Skeletal muscle satellite cell (primary cell): ENCODE data around the gene ACSS2.

Experiments used
- H3K27me3 ChIP-seq: 2 replicates; pipeline ENCODE4 v1.7.0; 2013; ENCODE audit warnings: low read length; ENCODE audit not compliant: control insufficient read depth, insufficient read depth
- H3K36me3 ChIP-seq: 2 replicates; pipeline ENCODE4 v1.7.0; 2013; ENCODE audit warnings: mild to moderate bottlenecking, control low read depth, low read length; ENCODE audit not compliant: insufficient read depth
- H3K4me1 ChIP-seq: 2 replicates; pipeline ENCODE4 v1.7.0; 2013; ENCODE audit warnings: low read length; ENCODE audit not compliant: control insufficient read depth, insufficient read depth
- H3K4me2 ChIP-seq: 2 replicates; pipeline ENCODE4 v1.7.0; 2013; ENCODE audit warnings: mild to moderate bottlenecking, low read length
- H3K4me3 ChIP-seq: 2 replicates; pipeline ENCODE4 v1.7.0; 2013; ENCODE audit warnings: low read length
- H3K9ac ChIP-seq: 2 replicates; pipeline ENCODE4 v1.7.0; 2013; ENCODE audit warnings: mild to moderate bottlenecking, low read depth, low read length, moderate library complexity
- H3K9me3 ChIP-seq: replicated peaks from 2 replicates; pipeline ENCODE4 v1.7.0; 2013; ENCODE audit warnings: mild to moderate bottlenecking, control low read depth, low read length

Gene ACSS2

GRCh38 chr20:34859826-34860545, 16.4 kb upstream of the ACSS2 start:
- H3K9ac ChIP-seq = no peak overlapping the region
- no peaks in the 10 kb centered on the region for H3K9me3 ChIP-seq
- H3K36me3 ChIP-seq = peaks cover 7% of the 10 kb centered on the region
- no peak overlapping the region for H3K4me3 ChIP-seq
- peaks cover 4% of the 10 kb centered on the region for H3K4me1 ChIP-seq
- H3K27me3 ChIP-seq = no peaks in the 10 kb centered on the region
- H3K4me2 ChIP-seq = no peak overlapping the region

GRCh38 chr20:34861386-34862084, 14.9 kb upstream of the ACSS2 start:
- H3K9ac ChIP-seq = no peak overlapping the region
- H3K4me3 ChIP-seq = no peak overlapping the region
- H3K9me3 ChIP-seq = no peaks in the 10 kb centered on the region
- no peak overlapping the region for H3K4me2 ChIP-seq
- H3K36me3 ChIP-seq = peaks cover 2% of the 10 kb centered on the region
- H3K4me1 ChIP-seq = peaks cover 4% of the 10 kb centered on the region
- H3K27me3 ChIP-seq = no peaks in the 10 kb centered on the region

- Histone ChIP-seq H3K36me3 (no peaks in the 10 kb centered on the region), H3K27me3 (no peaks in the 10 kb centered on the region), H3K9me3 (no peaks in the 10 kb centered on the region), H3K4me3 (no peak overlapping the region), H3K9ac (no peak overlapping the region), H3K4me1 (peaks cover 4% of the 10 kb centered on the region), H3K4me2 (no peak overlapping the region)
These were observed 13.7 kb upstream of the ACSS2 start for GRCh38 chr20:34862724-34863123.

DNA sequence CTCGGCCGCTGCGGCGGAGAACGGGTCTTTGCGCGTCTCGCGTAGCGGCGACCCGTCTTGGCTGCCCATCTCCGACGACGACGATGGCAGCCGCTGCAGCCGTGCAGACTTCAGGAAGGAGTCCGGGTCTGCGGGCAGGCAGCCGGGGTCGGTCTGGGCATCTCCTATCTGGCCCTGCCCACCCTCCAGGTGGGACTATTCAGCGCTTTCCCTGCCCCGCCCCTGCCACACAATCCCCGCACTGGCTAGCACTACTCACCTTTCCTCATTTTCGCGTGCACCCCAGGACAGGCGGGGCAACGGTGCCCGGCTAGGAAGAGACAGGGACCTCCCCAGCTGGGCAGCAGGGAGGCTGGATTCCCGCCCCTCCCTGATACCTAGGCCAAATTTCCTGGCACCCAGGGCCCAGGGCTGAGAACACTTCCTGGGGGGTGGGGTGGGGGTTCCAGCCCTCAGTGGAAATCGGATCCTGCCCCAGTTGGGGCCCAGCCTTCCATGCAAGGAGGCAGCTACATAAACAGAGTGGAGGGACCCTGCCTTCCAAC, 12.9 kb upstream of the ACSS2 start:
- no peak overlapping the region for H3K9ac ChIP-seq
- no peak overlapping the region for H3K4me2 ChIP-seq
- H3K36me3 ChIP-seq = no peaks in the 10 kb centered on the region
- H3K9me3 ChIP-seq = no peaks in the 10 kb centered on the region
- H3K4me3 ChIP-seq = no peak overlapping the region
- no peaks in the 10 kb centered on the region for H3K27me3 ChIP-seq
- peaks cover 4% of the 10 kb centered on the region for H3K4me1 ChIP-seq

GRCh38 chr20:34864216-34864615, 12.2 kb upstream of the ACSS2 start:
- Histone ChIP-seq H3K4me3 (no peak overlapping the region), H3K27me3 (no peaks in the 10 kb centered on the region), H3K9me3 (no peaks in the 10 kb centered on the region), H3K4me1 (peaks cover 4% of the 10 kb centered on the region), H3K9ac (no peak overlapping the region), H3K4me2 (no peak overlapping the region), H3K36me3 (no peaks in the 10 kb centered on the region)

DNA sequence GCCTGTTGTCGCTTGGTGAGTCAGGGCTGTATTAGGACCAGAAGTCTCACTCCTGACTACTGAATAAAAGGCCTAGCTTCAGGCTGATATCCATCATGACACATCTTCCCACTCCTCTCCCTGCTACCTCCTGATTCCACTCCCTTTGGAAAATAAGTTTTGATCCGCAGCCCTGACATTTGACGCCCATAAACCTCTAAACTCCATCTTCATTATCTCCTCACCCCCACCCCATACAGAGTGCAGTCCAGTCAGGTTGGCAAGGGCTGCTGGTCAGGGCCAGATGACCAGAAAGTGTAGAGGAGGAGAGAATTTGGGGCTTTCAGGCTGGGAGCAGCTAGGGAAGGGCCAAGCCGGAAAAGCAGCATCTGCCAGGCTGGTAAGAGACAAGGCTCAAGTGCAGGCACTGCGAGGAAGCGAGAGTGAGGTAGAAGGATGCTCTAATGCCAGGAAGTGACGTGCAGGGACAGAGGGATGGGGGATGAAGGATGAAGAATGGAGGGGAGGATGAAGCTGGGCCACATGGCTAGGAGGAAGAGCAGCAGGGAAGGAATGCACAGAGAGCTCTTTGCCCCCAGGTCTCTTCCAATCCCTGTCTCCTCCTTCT, 5.0 kb upstream of the ACSS2 start:
- Histone ChIP-seq H3K4me3 (peak overlapping the region; percentile 79), H3K36me3 (no peaks in the 10 kb centered on the region), H3K4me2 (peak overlapping the region; percentile 98), H3K27me3 (no peaks in the 10 kb centered on the region), H3K4me1 (peaks cover 21% of the 10 kb centered on the region), H3K9ac (no peak overlapping the region), H3K9me3 (no peaks in the 10 kb centered on the region)

- peak overlapping the region; percentile 75 for H3K9ac ChIP-seq
These were observed 4.3 kb upstream of the ACSS2 start for GRCh38 chr20:34871966-34872621.

DNA sequence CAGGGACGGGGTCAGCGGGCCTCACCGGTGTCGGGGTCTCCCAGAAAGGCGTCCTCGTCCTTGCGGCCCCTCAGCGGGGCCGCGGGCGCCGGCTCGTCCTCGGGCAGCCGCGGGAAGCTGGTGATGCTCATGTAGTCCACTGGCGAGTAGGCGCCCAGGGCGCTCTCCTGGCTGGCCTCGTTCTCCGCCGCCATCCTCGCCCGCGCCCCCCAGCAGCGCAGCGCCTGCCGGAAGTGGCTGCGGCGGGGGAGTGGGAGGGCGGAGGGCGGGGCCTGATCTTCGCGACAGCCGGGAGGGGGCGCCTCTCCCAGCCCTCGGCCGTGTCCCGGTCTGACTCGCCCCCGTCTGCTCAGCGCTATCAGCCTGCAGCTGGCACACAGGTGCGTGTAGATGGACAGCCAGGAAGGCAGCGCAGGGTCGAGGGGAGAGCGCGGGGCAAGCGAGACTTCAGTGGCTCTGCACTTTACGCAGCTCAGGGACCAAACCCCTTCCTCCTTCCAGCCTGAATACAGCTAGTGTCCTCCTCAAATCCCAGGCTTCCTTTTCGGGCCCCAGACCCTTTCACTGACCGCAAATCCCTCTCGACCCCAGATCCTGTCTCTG, 3.7 kb upstream of the ACSS2 start, which contains the start of gene GGT7:
Gene GGT7, minus strand, starts transcription at position 235 of the 603 bp plus-strand sequence. Its CDS starts 41 bp downstream, at position 194.
- peak within 1 kb of the TSS; percentile 79 for H3K4me3 ChIP-seq
- H3K4me2 ChIP-seq = peak within 1 kb of the TSS; percentile 98
- H3K4me1 ChIP-seq = peaks cover 21% of the 10 kb centered on the region
- H3K36me3 ChIP-seq = no peaks in the 10 kb centered on the region
- peak within 1 kb of the TSS; percentile 75 for H3K9ac ChIP-seq
- no peaks in the 10 kb centered on the region for H3K27me3 ChIP-seq
- H3K9me3 ChIP-seq = no peaks in the 10 kb centered on the region

More at GRCh38 chr20:34871966-34872621, 4.3 kb upstream of the ACSS2 start:
- Histone ChIP-seq H3K9me3 (no peaks in the 10 kb centered on the region), H3K27me3 (no peaks in the 10 kb centered on the region), H3K36me3 (no peaks in the 10 kb centered on the region), H3K4me1 (peaks cover 21% of the 10 kb centered on the region), H3K4me2 (peak overlapping the region; percentile 98), H3K4me3 (peak overlapping the region; percentile 79)

DNA sequence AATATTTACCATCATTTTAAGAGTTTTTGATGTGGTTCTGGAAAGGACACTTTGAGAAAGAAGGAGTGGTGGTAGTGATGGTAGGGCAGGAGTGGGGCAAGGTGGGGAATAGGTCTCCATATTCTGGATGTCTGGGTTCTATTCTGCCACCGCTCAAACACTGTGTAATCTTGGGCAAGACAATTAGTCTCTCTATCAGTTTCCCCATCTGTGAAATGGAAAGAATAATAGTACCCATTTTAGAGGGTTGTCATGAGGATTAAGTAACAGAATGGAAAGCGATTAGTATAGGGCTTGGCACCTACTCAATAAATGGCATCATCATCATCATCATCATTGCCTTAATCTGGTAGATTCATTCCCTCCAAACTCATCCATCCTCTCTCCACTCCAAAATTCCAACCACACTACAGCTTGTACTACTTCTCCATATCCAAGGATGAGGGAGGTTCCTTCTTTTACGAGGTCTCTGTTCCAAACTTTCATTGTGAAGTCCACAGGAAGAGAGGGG, 2.8 kb upstream of the ACSS2 start:
- no peaks in the 10 kb centered on the region for H3K9me3 ChIP-seq
- H3K27me3 ChIP-seq = no peaks in the 10 kb centered on the region
- H3K9ac ChIP-seq = peak overlapping the region; percentile 54
- H3K36me3 ChIP-seq = no peaks in the 10 kb centered on the region
- H3K4me2 ChIP-seq = peak overlapping the region; percentile 98
- peak overlapping the region; percentile 79 for H3K4me3 ChIP-seq
- peaks cover 21% of the 10 kb centered on the region for H3K4me1 ChIP-seq

- peaks cover 21% of the 10 kb centered on the region for H3K4me1 ChIP-seq
- H3K36me3 ChIP-seq = no peaks in the 10 kb centered on the region
- H3K4me3 ChIP-seq = no peak overlapping the region
These were observed 2.2 kb upstream of the ACSS2 start for GRCh38 chr20:34874094-34874654.

More at GRCh38 chr20:34874094-34874654, 2.2 kb upstream of the ACSS2 start:
- Histone ChIP-seq H3K9me3 (no peaks in the 10 kb centered on the region), H3K27me3 (no peaks in the 10 kb centered on the region), H3K4me2 (no peak overlapping the region), H3K9ac (no peak overlapping the region)
